NOMO-1 treated with dmso at 0.1 percent for 144 hours (cell line): Measurements from ENCODE around the gene DYDC1.
"Not testable (repeated sequence)": the region's sequence is repeated elsewhere in the genome, so short reads cannot be mapped to it uniquely, and the experiment has no call there.

Experiments
- DNase-seq: peaks from one replicate; lab custom pipeline; 2025; ENCODE audit not compliant: unreplicated experiment; lab: John Stamatoyannopoulos, UW

The DYDC1 gene

DNA sequence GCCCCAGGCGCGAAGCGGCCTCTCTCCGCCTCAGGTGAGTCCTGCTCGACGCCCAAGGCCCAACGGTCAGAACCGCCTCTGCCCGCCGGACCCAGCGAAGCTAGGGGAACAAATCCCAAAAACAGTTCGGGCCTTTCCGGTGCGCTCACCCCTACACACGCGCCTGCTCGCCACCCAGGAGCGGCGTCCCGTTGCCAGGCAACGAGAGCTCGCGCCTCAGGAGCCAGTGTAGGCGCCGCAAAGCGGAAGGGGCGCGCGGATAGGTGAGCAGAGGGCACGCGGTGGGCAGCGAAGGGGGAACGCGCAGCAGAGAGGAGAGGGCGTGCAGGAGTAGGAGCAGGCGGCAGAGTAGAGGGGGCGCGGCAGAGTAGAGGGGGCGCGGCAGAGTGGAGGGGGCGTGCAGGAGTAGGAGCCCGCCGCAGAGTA, at the start of gene DYDC1, which contains the start of gene DYDC2:
Gene DYDC1, minus strand, starts transcription at position 193 of the 426 bp plus-strand sequence. CDS start 4,154 bp downstream, outside the sequence.
Gene DYDC2, plus strand, starts transcription at position 219 of the 426 bp plus-strand sequence. CDS start 5,663 bp downstream, outside the sequence.
- peak; percentile 22 for DNase-seq

DNA sequence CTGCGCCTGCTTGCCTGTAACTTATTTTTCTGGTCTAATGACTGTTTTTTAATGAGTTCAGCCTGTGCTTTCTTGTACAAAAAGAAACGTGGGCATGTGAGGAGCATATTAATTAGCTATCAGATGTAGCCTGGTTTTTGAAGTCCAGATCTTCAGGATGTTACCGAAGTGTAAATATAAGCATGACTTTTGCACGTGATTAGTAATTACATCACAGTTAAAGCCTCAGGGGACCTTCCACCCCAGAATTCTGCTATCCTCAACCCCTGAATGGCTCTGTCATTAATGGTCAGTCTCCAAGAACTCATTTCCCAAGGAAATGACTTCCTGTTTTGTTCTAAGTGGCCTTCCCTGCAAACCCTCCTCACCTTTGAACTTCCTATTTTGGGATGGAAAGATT, 49.6 kb upstream of the DYDC1 start:
- DNase-seq, result no peak

DNA sequence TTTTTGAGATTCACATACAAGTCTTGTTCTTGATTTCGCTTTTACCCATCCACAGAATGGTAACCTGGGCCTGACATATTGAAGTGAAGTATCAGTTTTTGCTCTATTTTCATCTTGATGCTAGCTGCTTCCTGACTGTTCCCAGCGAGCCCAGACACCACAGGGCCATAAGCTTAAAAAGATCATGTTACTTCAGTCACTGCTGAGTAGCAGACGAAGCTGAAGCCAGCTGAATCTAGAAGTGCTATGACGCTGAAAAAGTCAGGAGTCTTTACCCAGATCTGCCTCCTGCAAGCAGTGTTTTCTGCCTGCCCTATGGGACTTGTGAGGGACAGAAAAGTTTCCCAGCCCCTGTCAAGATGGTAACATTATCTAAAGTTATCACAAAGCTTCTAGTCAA, 49.1 kb upstream of the DYDC1 start:
- no peak for DNase-seq

DNA sequence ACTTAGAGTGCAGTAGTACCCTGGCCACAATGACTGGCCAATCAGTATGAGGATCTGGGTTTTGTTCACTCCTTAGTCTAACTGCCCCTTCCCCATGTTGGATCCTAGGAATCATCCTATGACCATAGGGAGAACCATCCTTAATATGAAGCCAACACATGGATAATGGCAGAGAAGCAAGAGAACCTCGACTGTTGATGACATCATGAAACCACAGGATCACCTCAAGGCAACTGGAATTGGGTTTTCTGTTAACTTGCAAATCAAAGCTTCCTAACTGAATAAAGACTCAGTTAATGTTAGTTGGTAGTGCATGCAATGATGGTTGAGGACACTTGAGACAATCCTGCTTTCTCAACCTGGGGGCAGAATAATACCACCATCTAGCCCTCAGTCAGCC, 48.5 kb upstream of the DYDC1 start:
- no peak for DNase-seq

DNA sequence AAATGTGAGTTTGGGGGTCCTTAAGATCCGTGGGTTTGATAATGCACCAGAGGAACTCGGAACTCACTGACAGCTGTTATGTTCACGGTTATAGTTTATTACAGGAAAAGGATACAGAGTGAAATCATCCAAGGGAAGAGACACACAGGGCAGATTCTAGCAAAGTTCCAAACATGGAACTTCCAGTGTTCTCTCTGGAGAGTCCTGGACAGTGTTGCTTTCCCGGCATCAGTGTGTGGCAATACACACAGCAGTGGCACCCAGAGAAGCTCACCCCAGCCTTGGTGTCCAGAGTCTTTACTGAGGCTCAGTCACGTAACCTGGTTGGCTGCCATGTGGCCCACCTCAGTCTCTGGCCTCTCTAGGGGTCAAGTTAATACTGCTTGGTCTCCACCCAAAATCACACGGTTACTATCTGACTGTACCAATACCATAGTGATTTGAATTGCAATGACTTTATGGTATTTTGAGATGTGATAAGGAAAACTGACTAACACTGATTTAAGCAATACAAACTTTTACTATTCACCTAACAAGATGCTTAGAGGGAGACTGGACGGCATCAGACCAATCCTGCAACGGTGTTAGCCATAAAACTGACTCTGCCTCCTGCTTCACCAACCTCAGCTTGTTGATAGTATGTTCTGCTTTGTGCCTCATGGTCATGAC, 43.7 kb upstream of the DYDC1 start:
- DNase-seq, result no peak

DNA sequence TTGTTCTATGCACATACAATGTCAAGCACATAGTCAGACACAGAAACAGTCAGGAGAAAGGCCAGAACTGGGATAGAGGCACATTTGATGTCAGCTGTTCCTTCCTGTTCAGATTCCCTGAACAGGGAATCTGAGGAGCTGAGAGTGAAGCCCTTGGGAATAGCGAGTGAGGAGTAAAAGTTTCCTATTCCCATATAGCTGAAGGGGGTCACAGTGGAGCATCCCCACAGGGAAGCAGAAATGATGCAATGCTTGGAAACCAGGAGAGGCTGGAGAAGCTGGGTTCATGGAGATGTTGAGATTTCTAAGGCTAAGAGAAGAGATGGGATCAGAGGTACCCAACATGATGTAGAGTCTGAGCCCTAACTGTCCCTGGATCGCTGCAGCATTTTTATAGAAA, 40.5 kb upstream of the DYDC1 start:
- DNase-seq, result no peak

DNA sequence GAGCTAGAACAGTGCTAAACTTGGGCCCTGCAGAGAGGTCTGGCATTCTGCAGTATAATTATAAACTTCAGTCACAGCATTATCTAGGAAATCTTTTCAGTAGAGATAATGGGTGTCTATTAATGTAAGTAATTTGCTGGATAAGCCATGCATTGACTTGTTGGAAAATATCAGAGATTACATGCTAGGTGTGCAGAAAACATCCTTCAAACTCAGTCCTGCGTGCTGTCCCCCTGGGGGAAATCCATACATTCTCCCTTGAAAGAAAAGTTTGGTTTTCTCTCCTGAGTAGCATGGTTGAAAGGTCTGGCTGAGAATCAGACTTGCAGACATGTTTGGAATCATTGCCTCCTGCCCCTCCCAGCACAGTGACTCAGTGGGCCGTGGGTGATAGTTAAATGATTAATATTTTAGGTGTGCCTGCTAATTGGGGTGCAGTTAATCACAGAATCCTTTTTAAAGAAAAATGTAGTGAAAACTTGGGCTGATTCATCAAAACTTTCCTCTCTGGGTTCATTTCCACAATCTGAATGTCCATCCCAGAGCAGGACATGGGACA, 37.9 kb upstream of the DYDC1 start:
- DNase-seq, result no peak

DNA sequence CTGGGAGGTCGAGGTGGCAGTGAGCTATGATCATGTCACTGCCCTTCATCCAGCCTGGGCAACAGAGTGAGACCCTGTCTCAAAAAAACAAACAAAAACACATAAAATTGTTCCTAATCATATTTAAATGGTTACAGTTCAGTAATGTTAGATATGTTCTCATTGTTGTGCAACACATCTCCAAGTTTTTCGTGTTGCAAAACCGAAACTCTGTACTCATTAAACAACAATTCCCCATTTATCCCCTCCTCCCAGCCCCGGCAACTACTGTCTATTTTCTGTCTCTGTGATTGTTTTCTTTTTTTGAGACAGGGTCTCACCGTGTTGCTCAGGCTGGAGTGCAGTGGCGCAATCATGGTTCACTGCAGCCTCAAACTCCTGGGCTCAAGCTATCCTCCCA, 35.7 kb upstream of the DYDC1 start:
- peak; percentile 46 for DNase-seq

DNA sequence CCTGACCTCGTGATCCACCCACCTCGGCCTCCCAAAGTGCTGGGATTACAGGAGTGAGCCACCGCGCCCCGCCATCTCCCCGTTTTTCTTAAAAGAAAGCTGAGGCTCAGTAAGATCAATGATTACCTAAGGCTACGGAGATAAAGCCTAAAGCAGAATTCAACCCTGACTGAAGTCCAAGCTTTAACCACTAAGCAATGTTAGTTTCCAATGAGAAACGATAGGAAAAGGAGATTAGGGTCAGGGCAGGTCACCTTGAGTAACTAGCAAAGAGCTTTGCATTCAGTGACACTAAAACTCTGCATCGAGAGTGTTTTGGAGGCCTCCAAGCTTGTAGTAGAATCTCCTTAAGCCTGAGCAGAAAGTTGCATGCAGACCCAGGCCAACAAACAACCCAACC, 34.2 kb upstream of the DYDC1 start:
- DNase-seq, result no peak

DNA sequence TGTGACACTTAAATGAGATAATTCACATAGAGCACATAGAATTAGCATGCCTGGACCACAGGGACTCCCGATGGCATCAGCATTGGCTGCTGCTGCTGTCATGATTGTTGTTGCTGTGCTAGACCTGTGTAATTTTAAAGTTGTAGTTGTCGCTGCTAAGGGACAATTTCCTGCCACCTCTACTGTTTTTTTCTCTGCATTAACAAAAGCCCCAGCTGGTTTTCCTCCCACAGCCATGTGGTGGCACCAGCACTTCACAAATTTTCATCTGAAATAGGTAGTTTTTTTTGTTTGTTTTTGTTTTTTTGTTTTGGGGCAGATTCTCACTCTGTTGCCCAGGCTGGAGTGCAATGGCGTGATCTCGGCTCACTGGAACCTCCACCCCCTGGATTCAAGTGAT, 26.4 kb upstream of the DYDC1 start:
- DNase-seq, result peak; percentile 40

DNA sequence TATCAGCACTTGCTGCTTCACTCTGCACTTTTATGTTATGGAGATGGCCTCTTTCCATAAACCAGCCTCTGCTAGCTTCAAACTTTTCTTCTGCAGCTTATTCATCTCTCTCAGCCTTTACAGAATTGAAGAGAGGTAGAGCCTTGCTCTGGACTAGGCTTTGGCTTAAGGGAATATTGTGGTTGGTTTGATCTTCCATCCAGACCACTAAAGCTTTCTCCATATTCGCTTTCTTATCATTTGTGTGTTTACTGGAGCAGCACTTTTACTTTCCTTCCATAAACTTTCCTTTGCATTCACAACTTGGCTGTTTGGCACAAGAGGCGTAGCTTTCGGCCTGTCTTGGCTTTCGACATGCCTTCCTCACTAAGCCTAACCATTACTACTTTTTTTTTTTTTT, 23.6 kb upstream of the DYDC1 start:
- DNase-seq, result no peak

DNA sequence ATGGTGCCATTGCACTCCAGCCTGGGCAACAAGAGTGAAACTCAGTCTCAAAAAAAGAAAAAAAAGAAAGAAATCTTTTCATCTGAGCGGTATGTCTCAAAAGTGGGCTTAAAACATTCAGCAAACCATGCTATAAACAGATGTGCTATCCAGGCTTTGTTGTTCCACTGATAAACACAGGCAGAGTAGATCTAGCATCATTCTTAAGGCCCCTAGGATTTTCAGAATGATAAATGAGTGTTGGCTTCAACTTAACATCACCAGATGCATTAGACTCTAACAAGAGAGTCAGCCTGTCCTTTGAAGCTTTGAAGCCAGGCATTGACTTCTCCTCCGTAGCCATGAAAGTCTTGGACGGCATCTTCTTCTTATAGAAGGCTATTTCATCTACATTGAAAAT, 23.1 kb upstream of the DYDC1 start:
- DNase-seq, result no peak

DNA sequence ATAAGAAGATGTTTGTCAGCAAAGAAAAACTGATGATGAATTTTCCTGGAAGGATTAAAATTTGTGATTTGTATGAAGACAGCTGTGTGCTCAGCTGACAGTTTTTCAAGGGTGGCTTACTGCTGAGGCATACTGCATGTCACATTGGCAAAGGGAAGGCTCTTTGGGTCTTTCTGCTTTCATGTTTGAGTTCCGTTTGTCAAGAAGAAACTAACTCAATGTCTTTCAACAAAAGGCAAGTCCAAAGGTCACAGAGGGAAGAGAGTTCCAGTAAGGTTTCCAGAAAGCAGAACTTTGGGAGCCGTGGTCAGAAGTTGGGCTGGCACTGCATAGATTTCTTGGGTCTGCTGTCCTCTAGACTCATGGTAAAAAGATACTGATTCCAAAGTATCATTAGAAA, 16.9 kb upstream of the DYDC1 start:
- no peak for DNase-seq

DNA sequence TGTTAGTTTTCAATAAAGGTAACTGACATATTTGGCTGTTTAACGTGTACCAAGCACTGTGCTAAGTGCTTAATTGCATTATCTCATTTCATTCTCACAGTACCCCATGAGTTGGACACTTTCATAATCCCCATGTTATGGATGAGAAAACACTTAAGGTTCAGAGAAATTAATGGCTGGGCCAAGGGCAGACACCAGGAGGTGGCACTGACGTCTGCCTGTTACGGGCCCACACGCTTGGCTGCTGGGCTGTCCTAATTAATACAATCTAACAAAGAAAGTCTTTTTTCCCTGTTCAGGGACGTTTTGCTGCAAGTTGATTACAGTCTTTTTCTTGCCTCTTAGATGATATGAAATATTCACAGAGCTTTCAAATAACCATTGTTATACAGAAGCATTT, 16.1 kb upstream of the DYDC1 start:
- no peak for DNase-seq

DNA sequence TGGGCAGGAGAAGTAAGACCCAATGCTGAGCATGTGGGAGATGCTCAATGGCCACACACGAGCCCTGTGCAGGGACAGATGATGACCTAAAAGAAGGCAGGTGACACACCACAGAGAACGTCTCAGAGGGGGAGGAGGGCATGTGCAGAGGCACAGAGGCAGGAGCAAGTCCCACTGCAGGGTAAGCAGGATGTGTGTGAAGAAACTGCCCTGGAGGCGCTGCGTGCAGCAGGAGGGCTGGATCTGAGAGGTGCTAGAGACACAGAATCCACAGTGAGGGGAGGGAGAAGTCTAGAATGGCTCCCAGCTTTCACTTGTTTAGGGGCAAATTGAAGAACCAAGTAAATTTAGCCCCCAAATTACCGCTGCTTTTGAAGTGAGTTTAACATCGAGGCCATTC, 14.9 kb upstream of the DYDC1 start:
- DNase-seq, result no peak

DNA sequence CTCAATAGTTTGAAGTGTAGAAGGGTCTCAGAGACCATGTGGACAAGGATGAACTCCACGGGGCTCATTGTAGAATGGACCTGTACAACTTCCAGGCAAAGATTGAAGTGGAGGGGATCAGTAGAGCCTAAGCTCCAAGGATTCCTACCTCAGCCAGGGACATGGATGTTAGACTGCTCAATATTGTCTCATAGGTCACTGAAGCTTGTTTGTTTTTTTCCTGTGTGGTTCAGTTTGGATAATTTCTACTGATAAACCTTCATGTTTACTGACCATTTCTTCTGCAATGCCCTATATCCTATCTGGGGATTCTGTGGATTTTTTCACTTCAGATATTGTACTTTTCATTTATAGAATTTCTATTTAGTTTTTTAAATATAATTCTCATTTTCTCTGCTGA, 9.0 kb upstream of the DYDC1 start:
- no peak for DNase-seq

DNA sequence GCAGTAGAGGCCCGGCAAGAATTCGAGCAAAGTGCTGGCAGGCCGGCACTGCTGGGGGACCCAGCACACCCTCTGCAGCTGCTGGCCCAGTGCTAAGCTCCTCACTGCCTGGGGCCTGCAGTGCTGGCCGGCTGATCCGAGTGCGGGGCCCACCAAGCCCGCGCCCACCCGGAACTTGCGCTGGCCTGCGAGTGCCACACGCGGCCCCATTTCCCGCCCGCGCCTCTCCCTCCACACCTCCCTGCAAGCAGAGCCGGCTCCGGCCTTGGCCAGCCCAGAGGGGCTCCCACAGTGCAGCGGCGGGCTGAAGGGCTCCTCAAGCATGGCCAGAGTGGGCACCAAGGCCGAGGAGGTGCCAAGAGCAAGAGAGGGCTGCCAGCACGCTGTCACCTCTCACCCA, 3.1 kb upstream of the DYDC1 start:
- DNase-seq, result no peak

DNA sequence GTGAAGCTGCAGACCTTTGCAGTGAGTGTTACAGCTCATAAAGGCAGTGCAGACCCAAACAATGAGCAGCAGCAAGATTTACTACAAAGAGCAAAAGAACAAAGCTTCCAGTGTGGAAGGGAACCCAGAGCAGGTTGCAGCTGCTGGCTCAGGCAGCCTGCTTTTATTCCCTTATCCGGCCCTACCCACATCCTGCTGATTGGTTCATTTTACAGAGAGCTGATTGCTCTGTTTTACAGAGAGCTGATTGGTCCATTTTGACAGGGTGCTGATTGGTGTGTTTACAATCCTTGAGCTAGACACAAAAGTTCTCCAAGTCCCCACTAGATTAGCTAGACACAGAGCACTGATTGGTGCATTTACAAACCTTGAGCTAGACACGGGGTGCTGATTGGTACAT, 2.4 kb upstream of the DYDC1 start:
- DNase-seq, result not testable (repeated sequence)

DNA sequence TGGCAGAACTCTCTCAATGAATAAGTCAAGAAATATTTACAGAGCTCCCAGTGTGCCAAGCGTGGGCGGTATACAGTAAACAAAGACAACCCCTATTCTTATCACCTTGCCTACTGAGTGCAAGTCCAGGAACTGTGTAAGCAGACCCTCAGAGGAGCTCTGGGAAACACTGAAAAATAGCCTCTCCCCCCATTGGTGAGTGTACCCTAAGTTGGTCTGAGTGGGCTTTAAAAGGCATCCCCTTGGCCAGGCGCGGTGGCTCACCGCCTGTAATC, 1.2 kb upstream of the DYDC1 start:
- DNase-seq, result no peak

DNA sequence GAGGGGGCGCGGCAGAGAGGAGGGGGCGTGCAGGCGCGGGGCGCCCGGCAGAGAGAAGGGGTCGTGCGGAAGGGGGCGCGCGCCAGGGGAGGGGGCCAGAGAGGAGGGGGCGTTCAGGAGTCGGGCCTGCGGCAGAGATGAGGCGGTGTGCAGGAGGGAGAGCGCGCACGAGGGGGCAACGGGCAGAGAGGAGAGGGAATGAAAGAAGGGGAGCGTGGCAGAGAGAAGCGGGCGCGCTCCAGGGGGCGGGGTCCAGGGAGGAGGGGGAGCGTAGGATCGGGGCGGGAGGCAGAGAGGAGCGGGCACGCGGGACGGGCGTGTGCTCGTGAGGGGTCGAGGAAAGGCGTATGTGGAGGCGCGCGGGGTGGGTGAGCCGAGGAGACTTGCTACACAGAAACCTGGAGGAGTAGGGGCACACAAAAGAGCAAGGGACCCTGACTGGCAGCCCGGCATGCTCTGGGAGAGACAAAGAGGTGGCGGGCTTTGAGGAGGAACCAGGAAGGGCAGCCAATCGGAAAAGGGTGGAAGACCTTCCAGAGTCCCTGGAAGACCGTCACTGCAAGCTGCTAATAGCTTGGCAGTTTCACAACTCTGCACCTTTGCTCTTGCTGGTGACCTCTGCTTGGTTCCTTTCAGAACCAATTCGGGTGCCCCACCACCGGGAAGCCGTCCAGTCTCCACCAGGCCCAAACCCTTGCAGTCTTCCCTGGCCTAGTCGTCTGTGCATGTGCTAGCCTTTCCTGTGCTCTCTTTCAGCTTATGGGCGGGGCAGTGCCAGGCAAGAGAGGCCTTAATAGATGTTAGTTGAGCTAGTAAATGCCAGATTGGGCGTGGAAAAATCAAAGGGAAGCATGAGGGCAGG, 665 bp upstream of the DYDC1 start:
- DNase-seq, result no peak

DNA sequence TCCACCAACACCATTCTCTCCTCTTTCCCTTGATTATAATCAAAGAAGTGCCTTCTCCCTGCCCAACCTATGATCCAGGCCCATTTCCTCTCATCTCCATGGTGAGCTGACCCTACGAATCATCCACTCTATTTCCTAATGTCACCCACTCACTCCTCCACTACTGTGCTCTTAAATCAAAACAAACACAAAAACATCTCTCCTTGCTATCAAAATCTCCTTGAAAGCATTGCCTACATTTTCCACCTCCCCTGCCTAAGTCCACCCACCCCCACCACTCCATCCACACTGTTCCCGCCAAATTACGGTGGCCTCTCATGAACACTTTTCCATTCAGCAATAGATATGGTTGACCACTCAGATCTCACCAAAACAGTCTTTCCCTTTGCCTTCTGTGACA, 5.3 kb downstream of the DYDC1 start:
- no peak for DNase-seq

DNA sequence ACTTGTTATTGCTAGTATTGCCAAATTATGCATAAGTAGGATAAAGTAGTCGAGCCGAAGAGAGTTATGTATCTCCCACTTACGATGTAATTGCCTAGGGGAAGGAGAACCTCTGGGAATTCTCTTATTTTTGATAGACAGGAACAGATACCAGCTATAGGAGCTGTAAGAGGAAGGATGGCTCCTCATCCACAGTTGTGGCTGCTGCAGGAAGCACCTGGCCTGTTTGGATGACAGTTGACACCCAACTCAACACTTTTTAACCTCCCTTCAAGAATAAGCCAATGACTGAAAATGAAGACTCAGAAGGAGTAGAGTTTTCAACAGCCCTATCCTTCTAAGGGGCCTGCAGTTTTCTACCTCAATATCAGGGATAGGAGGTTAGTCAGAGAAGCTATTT, 6.3 kb downstream of the DYDC1 start:
- no peak for DNase-seq
